Large intestine (tissue), 3 donors: ENCODE data around the gene LGR6. TPM values are rescaled to one million over a fixed set of nuclear protein-coding genes. Genes with fewer than 3 reads are reported as not detected.

Experiments
- DNase-seq, 2 donors: peaks; one replicate each; pipeline versions ENCODE4 v3.0.0 to v3.0.0-alpha.2; 2013
- H3K27ac ChIP-seq: one replicate; pipeline ENCODE4 v1.5.1; 2013; ENCODE audit warnings: low read length
- H3K27me3 ChIP-seq: 2 replicates; pipeline ENCODE4 v1.6.1; 2013; ENCODE audit warnings: low read length; ENCODE audit not compliant: control insufficient read depth, insufficient read depth
- H3K36me3 ChIP-seq: 2 replicates; pipeline ENCODE4 v1.6.1; 2013; ENCODE audit warnings: low read length; ENCODE audit not compliant: control insufficient read depth, insufficient read depth
- H3K4me1 ChIP-seq: one replicate; pipeline ENCODE4 v1.6.1; 2013; ENCODE audit warnings: low read length; ENCODE audit not compliant: control insufficient read depth, insufficient read depth
- H3K4me3 ChIP-seq: one replicate; pipeline ENCODE4 v1.5.1; 2013; ENCODE audit warnings: low read length
- H3K9me3 ChIP-seq: one replicate; pipeline ENCODE4 v1.6.1; 2013; ENCODE audit warnings: mild to moderate bottlenecking, low read depth, low read length, moderate library complexity; ENCODE audit not compliant: control insufficient read depth
- WGBS: methylation state at CpG from one replicate; pipeline ENCODE4 v1.1.5; 2013; ENCODE audit warnings: low lambda C conversion rate; ENCODE audit not compliant: insufficient coverage; 5-methylcytosine and 5-hydroxymethylcytosine counted together
- polyA plus RNA-seq: library from polyadenylated mRNA; unstranded; fragments of 120-200 nt; gene quantifications from one replicate; pipeline ENCODE4 v1.2.1, GENCODE V29; 2013

LGR6 gene
- polyA plus RNA-seq, 1 donor: 0.36 TPM

DNA sequence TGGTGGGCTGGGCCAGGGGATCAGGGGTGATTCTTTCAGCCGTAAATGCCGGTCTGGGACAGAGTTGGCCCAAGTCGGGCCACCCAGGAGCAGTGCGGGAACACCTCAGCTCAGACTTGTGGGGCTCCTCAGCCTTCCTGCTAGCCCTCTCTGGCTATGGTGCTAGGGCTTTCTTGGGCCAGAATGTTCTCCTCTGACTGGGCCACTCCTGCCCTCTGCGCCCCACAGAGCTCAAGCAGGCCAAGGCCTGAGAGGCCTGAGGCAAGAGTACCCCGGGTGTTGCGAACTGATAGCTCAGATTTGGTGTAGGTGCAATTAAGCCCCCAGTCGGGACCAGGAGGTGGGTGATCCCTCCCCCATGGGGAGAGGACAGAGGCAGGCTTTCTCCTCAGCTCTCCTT lies 51.8 kb downstream of the LGR6 start:
- WGBS: no CpG with 5 or more reads among the region's 8 CpGs
- DNase-seq: no peak

DNA sequence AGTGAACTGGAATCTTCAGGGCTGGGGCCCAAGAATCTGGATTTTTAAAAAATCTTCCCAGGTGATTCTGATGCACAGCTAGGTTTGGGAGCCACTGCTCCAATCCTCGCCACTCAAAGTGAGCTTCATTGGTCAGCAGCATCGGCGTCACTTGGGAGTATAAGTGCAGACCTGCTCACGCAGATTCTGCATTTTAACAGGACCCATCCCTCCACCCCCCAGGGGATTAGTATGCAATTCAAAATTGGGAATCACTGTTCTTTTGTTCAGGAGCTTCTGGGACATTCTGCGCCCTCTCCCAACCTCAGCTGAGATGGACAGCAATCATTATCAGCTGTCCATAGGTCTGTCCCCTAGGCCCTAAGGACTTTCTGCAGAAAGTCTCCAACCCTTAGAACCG lies 53.5 kb downstream of the LGR6 start:
- no peaks in the 10 kb centered on the region for H3K27me3 ChIP-seq
- no peak overlapping the region for H3K27ac ChIP-seq
- no peak for DNase-seq
- no peaks in the 10 kb centered on the region for H3K36me3 ChIP-seq
- H3K9me3 ChIP-seq: no peaks in the 10 kb centered on the region
- WGBS: no CpG with 5 or more reads among the region's 6 CpGs
- no peak overlapping the region for H3K4me3 ChIP-seq
- no peaks in the 10 kb centered on the region for H3K4me1 ChIP-seq

More for the DNA sequence above, 51.8 kb downstream of the LGR6 start:
- Histone ChIP-seq H3K4me3 (no peak overlapping the region), H3K27ac (no peak overlapping the region), H3K4me1 (no peaks in the 10 kb centered on the region), H3K27me3 (no peaks in the 10 kb centered on the region), H3K9me3 (no peaks in the 10 kb centered on the region), H3K36me3 (no peaks in the 10 kb centered on the region)

DNA sequence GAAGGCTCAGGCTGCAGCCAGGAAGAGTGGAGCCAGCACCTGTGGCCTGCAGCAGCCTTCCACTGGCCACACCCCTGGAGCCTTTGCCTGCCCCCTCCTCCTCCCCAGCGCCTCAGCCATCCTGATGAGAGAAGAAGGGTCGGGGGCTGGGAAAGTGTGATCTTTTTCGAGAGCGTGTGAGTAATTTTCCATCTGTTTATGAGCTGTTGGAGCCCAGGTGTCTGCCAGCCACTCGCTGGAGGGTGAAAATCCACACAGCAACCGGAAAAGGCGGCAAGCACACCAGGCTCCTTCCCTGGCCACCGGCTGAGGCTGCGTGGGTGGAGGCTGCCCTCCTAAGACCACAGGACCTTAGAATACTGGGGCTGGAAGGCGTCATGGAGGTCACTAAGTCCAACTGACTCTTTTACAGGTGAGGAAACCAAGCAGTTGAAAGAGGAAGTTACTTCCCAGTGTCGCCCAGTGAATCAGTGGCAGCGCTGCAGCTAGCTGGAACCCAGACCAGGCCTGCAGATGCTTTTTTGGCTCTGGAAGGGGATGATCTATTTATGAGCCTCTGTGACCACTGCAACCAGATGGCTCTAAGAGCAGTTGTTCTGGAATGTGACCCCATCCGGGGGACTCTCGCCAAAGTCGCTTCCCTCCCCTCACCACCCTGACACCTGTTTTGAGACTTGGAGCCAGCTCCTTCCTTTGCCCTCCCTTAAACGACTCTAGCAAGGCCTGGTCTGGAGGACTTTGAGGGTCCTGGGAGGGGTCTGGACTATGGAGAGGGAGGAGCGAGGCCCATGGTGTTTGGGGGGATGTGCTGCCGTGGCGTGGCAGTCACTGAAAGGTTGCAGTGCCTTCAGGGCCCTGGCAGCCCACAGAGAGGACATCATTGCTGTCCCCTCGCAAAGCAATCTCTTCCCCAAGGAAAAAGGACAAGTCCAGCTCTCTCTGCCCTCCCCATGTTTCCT lies 54.5 kb downstream of the LGR6 start:
- Histone ChIP-seq H3K9me3 (no peaks in the 10 kb centered on the region), H3K27me3 (no peaks in the 10 kb centered on the region), H3K4me3 (no peak overlapping the region), H3K27ac (no peak overlapping the region), H3K4me1 (no peaks in the 10 kb centered on the region), H3K36me3 (no peaks in the 10 kb centered on the region)
- DNase-seq: no peak
- no CpG with 5 or more reads among the region's 20 CpGs for WGBS

DNA sequence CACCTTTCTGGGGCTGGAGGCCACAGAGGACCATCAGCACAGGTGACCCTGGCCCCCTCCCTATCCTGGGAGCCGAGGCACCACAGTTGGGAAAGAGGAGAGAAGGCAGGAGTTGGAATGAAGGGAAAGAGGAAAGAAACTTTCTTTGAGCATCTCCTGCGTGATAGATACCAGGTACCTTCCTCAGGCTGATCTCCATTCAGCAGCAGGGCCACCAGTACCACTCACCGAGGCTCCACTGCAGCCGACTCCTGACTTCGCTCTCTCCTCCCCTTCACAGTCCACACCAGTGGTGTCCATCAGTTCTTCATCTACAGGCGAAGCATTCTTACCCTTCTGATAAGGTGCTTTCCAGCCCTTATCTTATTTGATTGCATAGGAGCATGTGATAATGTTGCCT lies 55.3 kb downstream of the LGR6 start:
- Histone ChIP-seq H3K27ac (no peak overlapping the region), H3K27me3 (no peaks in the 10 kb centered on the region), H3K4me3 (no peak overlapping the region), H3K4me1 (no peaks in the 10 kb centered on the region), H3K9me3 (no peaks in the 10 kb centered on the region), H3K36me3 (no peaks in the 10 kb centered on the region)
- WGBS: no CpG with 5 or more reads among the region's 6 CpGs
- no peak for DNase-seq

DNA sequence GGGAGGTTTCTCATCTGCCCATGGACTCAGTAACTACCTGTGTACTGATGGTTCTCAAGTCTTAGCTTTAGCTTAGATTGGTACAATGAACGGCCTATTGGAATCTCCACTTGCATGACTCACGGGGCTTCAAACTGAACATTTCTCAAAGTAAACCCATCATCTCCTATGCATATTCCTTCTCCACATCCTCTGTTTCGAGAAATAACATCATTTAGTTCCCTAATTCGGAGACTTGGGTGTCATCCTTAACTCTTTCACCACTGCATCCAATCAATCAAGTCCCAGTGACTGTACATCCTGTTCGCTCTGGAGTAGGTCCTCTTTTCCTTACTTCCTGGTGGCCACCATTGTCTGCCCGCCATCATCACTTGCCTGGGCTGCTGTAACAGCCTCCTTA lies 55.8 kb downstream of the LGR6 start:
- DNase-seq: no peak
- H3K4me1 ChIP-seq: no peaks in the 10 kb centered on the region
- no peak overlapping the region for H3K27ac ChIP-seq
- no CpG with 5 or more reads among the region's 6 CpGs for WGBS
- H3K27me3 ChIP-seq: no peaks in the 10 kb centered on the region
- H3K4me3 ChIP-seq: no peak overlapping the region
- H3K9me3 ChIP-seq: no peaks in the 10 kb centered on the region
- no peaks in the 10 kb centered on the region for H3K36me3 ChIP-seq

DNA sequence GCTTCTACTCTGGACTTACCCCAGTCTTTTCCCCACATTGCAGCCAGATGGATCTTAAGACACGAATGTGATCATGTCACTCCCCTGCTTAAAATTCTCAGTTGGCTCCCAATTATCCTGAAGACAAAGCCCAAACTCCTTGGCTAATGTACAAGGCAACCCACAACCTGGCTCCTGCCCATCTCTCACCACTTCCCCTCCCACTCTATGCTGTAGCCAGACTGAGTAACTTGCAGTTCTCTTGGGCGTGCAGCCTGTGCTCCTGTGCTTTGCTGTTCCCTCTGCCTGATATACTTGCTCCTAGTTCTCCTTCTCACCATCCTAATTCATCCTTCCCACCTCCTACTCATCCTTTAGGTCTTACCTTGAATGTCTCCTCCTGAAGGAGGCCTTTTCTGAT lies 56.2 kb downstream of the LGR6 start:
- WGBS: 80% methylated on average over 1 of the region's 2 CpGs
- Histone ChIP-seq H3K27ac (no peak overlapping the region), H3K27me3 (no peaks in the 10 kb centered on the region), H3K4me1 (no peaks in the 10 kb centered on the region), H3K9me3 (no peaks in the 10 kb centered on the region), H3K4me3 (no peak overlapping the region), H3K36me3 (no peaks in the 10 kb centered on the region)
- no peak for DNase-seq

DNA sequence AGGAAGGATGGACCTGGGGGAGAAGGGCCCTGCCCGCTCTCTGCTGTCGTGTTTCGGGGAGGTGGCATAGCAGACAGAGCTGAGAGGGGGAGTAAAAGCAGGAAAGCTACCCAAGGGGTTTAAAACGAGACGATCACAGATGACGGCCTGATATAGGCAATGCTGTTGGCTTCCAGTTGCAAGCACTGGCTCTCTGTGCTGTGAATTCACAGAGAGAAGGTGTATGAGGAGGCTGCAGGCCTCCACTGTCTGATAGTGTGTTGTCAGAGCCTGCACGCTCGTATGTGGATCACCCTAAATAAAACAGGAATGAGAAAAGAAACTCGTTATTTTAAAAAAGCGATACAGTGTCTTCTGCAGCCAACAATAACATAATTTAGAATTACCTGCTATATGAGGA lies 57.4 kb downstream of the LGR6 start:
- Histone ChIP-seq H3K27ac (no peak overlapping the region), H3K27me3 (no peaks in the 10 kb centered on the region), H3K4me3 (no peak overlapping the region), H3K9me3 (no peaks in the 10 kb centered on the region), H3K4me1 (no peaks in the 10 kb centered on the region), H3K36me3 (no peaks in the 10 kb centered on the region)
- no CpG with 5 or more reads among the region's 10 CpGs for WGBS
- DNase-seq: no peak

DNA sequence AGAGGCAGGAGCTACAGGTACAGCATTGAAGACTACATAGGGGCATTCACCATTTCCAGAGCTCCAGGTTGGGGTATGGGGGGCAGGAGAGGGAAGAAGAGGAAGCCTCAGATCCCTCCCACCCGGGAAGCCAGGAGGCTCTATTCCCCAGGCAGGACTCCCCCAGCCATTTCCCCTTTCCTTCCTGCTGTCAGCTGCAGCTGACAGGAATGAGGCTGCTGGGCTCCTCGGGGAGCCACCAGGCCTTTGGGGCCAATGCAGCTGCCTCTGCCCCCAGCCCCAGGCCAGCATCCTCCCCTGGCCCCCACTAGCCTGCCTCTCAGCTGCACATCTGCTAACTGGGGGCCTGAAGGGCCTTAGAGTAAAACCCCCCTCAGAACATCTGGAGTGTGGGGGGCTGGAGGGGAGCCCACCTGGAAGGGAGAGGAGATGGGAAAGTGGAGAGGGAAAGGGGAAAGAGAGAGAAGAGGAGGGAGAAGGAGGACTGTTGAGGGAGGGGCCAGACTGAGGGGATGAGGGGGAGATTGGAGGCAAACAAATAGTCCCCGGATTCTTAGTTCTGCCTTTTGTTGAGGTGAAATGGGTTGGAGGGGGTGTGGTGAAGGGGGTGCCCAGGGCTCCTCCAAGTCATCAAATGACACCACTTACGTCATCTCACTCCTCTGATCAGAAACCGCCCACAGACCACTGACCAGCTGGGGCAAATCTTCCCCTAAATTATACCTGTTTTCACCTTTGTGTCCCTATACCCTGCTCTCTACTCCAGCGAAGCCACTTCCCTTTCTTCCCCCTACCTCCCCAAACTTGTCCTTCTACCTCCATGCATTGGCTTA lies 58.0 kb downstream of the LGR6 start:
- H3K4me1 ChIP-seq: no peaks in the 10 kb centered on the region
- H3K36me3 ChIP-seq: no peaks in the 10 kb centered on the region
- WGBS: 57% methylated on average over 1 of the region's 6 CpGs
- H3K27me3 ChIP-seq: no peaks in the 10 kb centered on the region
- H3K27ac ChIP-seq: no peak overlapping the region
- no peak for DNase-seq
- H3K4me3 ChIP-seq: no peak overlapping the region
- H3K9me3 ChIP-seq: no peaks in the 10 kb centered on the region

DNA sequence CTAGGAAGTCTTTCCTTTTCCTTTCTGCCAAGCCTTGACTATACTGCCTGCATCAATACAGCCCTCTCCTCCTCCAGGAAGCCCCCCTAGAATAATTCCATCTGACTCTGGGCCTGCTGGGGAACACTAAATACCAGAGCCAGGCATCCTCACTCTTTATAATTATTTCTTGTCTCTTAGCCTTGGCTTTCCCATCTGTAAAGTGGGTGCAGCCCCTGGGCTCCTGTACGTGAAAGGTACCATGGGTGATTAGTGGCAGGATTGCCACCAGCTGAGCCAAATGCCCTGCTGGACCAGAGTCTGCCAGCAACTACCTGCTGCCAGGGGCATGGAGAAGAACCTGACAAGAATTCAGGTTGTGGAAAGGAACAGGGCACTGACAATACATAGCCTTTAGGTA lies 58.7 kb downstream of the LGR6 start:
- Histone ChIP-seq H3K9me3 (no peaks in the 10 kb centered on the region), H3K27ac (no peak overlapping the region), H3K36me3 (no peaks in the 10 kb centered on the region), H3K27me3 (no peaks in the 10 kb centered on the region), H3K4me1 (no peaks in the 10 kb centered on the region), H3K4me3 (no peak overlapping the region)
- no CpG with 5 or more reads among the region's 1 CpG for WGBS
- no peak for DNase-seq

DNA sequence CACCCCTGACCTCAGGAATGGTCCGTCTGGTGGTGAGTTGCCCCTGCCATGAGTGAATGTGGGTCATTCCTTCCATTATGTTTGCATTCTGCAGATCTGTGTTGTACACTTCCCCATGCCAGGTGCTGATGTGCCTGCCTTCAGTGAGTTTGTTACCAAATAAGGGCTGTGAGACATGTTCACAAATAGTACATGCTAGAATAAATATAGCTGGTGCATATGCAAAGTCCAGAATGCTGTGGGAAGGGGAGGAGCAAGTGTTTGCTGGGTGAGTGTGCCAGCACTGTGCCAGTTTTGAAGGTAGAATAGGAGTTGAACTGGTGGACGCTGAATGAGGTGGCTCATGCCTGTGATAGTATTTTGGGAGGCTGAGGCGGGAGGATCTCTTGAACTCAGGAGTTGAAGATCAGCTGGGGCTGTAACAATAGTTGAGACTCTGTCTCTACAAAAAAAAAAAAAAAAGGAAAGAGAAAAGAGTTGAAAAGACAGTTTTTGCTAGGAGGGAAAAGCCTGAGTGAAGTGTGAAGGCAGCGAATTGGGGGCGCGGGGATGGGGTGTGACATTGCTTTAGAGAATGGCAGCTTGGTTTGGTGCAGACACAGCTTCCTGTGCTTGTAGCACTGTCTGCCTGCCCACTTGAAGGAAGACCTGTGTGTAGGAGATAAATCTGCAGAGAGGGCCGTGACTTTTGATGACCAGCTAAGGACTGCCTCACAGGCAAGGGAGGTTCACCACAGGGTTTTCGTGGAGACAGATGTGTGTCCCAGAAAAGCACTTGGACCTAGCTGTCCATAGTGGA lies 61.1 kb downstream of the LGR6 start:
- WGBS: no CpG with 5 or more reads among the region's 8 CpGs
- Histone ChIP-seq H3K4me3 (no peak overlapping the region), H3K27ac (no peak overlapping the region), H3K4me1 (no peaks in the 10 kb centered on the region), H3K36me3 (no peaks in the 10 kb centered on the region), H3K27me3 (peaks cover 3% of the 10 kb centered on the region), H3K9me3 (no peaks in the 10 kb centered on the region)
- no peak for DNase-seq
